C4-2B (cell line): ENCODE data around the gene CMPK1.

Source experiments
- H3K27ac ChIP-seq: fragments of 450-650 bp; 2 replicates; pipeline ENCODE4 v1.5.1; 2017
- CTCF ChIP-seq: fragments of 450-650 bp; conservative IDR thresholded peaks from 2 replicates; pipeline ENCODE4 v1.5.1; 2017; ENCODE audit warnings: mild to moderate bottlenecking
- ZFX ChIP-seq: fragments of 450-650 bp; IDR thresholded peaks from 2 replicates; pipeline ENCODE4 v1.6.1; 2017

The CMPK1 gene

GRCh38 chr1:47371016-47371517, 37.5 kb downstream of the CMPK1 start:
- no peak overlapping the region for H3K27ac ChIP-seq
- TF ChIP-seq CTCF: no peak
- no peak for TF ChIP-seq ZFX

- no peak for TF ChIP-seq ZFX
- TF ChIP-seq CTCF: no peak
- no peak overlapping the region for H3K27ac ChIP-seq
Measured at GRCh38 chr1:47374501-47374900, 40.9 kb downstream of the CMPK1 start.

GRCh38 chr1:47378147-47378546, 44.6 kb downstream of the CMPK1 start:
- H3K27ac ChIP-seq: no peak overlapping the region
- no peak for TF ChIP-seq CTCF
- TF ChIP-seq ZFX: no peak

- no peak for TF ChIP-seq CTCF
- TF ChIP-seq ZFX: no peak
- H3K27ac ChIP-seq: peak overlapping the region; percentile 59
Measured at GRCh38 chr1:47380699-47381098, 47.1 kb downstream of the CMPK1 start.

GRCh38 chr1:47382399-47382983, 48.9 kb downstream of the CMPK1 start:
- TF ChIP-seq ZFX: no peak
- no peak for TF ChIP-seq CTCF
- H3K27ac ChIP-seq: no peak overlapping the region

- no peak overlapping the region for H3K27ac ChIP-seq
- TF ChIP-seq CTCF: no peak
- no peak for TF ChIP-seq ZFX
Measured at GRCh38 chr1:47384083-47384482, 50.5 kb downstream of the CMPK1 start.

- TF ChIP-seq ZFX: no peak
- TF ChIP-seq CTCF: no peak
- H3K27ac ChIP-seq: no peak overlapping the region
Measured at GRCh38 chr1:47385020-47385419, 51.4 kb downstream of the CMPK1 start.
